HL-60/S4 treated with phorbol 12-myristate 13-acetate at 8.2 ng/mL for 4 days and 3 days (cell line): ENCODE measurements around the gene SERF1B.
"Not testable (repeated sequence)": the region's sequence is repeated elsewhere in the genome, so short reads cannot be mapped to it uniquely, and the experiment has no call there.

Experiments
- in situ Hi-C: fragments of 300-500 bp; cut with MboI; formaldehyde crosslinking; loops from 2 replicates; pipeline ENCODE4 v1.15.0; 2022; ENCODE audit warnings: low sequenced_read_pairs

Gene SERF1B

DNA sequence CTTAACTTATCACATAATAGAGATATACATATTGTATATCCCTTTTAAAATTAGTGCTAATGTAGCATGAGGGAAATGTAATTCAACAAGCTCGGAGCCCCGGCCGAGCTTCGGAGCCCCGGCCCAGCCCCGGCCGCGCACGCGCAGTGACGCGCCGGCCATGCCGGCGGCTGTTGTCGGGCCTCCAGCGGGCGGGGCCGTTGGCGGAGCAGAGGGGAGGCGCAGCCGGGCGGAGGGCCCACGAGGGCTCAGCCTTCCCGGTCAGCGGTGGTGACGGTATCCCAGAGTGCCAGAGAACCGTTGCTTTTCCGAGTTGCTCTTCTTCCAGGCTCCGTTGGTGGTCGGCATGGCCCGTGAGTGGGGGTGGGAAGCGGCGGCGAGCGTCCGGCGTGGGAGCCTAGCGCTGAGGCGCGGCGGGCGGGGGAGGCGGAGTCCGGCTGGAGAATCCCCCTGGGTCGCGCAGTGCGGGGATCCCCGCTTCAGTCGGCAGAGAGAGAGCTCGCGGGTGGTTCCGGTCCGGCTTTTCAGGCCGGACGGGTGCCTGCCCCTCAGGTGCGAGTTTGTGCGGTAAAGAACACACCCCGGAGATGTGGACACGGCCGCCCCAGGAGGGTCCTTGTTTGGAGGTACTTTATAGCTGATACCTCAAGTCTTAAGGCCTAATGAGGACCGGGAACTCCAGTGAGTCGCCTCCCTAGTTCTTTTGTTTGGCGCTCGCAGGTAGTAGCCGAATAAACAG, at the start of gene SERF1B:
SERF1B (plus strand) TSS at position 146 of the 739 bp plus-strand sequence; CDS start at position 347, 201 bp downstream.
- in situ Hi-C loops = not testable (repeated sequence)

DNA sequence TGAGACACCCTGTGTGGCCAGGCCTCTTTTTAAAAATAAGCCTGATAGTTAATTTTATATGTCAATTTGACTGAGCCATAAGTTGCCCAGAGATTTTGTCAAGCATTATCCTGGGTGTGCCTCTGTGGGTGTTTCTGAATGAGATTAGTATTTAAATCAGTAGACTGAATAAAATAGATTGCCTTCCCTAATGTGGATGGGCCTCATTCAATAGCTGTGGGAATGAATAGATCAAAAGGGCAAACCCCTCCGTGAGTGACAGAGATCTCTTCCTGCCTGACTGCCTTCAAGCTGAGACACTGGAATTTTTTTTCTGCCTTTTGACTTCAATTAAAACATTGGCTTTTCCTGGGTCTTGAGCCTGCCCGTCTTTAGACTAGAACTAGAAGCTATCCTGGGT, 33.3 kb upstream of the SERF1B start:
- in situ Hi-C loops = not testable (repeated sequence)

DNA sequence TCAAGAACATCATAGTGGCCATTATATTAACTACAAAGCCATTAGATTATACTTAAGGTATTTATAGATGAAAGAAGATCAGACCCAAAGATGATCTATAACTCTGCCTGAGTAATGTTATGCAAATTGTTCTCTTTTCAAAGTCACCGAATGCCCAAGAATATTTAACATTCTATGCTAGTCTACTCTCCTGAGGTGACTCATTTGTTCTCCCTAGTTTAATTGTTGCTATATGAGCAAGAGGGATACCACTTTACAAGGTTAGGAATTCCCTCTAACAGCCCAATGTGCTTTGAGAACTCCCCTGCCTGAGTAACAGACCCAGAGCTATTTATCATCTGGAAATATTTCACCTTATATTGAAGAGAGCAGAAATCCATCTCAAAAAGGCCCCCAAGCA, 29.5 kb upstream of the SERF1B start:
- in situ Hi-C loops = not testable (repeated sequence)

DNA sequence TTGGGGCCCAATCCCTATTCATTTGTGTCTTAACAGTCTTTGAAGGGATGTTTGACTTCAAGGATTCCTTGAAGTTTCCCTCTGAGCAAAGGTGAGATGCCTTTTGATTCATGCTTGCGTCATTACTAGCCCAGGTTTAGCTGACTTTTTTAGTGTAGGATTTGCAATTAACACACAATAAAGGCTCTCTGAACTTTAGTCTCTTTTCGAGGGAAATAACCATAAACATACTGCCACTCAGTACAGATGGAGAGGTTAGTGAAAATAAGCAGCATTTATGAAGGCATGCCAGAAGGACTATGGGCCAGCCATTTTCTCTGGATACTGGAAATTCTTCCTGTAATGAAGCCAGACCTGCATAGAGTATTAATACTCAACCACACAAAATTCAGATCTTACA, 4.4 kb upstream of the SERF1B start:
- in situ Hi-C loops = not testable (repeated sequence)

DNA sequence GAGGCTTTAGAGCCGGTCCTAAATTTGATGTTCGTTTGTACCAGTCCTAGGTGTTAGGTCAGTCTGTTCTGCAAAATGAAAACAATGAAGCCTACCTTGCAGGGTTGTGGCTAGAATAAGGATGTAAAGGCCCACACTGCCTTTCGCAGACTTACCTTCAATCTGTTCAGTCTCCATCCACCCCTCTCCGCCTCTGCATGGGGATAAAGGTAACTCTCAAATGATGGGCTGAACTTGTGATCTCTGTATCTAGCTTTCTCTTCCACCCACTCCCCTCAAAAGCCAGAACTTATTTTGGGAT, 744 bp downstream of the SERF1B start:
- in situ Hi-C loops = not testable (repeated sequence)

DNA sequence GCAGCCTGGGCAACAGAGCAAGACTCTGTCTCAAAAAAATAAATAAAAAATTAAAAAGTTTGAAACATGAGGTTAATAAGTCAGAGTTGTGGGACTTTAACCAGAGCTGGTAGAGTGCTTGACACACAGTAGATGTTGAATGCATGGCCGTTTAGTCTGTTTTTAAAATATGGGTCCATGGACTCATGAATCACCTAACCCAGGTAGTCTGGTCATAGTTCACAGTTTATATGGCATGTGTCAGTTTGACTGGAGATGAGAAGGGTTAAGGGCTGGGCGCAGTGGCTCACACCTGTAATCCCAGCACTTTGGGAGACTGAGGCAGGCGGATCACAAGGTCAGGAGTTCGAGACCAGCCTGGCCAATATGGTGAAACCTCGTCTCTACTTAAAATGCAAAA, 6.2 kb downstream of the SERF1B start:
- in situ Hi-C loops = not testable (repeated sequence)

DNA sequence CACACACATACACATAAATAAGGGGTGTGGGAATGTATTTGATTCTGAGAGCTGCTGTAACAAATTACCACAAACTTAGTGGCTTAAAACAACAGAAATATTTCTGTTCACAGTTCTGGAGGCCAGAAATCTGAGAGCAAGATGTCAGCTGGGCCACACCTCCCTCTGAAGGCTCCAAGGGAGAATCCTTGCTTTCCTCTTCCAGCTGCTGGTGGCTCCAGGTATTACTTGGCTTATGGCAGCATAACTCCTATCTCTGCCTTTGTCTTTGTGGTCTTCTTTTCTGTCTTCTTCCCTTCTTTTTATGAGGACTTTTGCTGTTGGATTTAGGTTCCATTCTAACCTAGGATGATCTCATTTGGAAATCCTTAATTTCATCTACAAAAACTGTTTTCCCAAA, 16.4 kb downstream of the SERF1B start:
- in situ Hi-C loops = not testable (repeated sequence)

DNA sequence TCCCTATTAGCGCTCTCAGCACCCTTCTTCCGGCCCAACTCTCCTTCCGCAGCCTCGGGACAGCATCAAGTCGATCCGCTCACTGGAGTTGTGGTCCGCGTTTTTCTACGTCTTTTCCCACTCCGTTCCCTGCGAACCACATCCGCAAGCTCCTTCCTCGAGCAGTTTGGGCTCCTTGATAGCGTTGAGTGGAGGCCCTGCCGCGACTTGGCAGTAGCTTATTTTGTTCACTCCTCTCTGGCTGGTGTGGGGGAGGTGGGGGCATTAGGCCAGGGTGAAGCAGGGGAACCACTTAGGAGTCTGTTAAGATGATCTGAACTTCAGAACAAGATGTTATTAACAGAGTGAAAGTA, 24.7 kb downstream of the SERF1B start:
- in situ Hi-C loops = not testable (repeated sequence)

DNA sequence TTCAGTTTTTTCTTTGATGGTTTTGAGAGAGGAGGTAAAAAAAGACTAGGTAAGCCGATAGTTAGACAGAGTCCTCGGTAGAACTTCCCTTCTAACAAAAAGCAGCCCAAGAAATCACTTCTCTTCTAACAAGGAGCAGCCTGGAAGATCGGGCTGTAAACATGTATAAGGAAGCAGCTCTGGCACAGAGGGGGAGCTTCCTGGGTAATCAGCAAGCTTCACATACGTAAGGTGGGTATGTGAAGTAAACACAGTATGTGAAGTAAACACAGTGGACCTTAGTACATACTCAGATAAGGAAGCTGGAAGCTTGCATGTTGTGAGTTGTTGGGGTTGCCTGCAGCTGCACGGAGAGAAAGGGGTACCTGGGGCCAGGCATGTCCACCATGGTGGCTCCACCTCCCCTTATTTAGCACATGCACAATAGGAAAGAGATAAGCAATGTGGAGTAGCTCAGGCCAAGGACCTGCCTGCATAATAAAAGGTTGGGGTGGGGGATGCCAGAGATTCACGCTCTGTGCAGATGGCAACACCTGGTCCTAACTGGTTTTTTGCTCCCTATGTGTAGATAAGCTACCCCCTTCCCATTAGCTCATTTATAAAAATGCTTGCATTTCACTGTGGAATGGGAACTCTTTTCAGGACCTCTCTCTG, 31.4 kb downstream of the SERF1B start:
- in situ Hi-C loops = not testable (repeated sequence)

DNA sequence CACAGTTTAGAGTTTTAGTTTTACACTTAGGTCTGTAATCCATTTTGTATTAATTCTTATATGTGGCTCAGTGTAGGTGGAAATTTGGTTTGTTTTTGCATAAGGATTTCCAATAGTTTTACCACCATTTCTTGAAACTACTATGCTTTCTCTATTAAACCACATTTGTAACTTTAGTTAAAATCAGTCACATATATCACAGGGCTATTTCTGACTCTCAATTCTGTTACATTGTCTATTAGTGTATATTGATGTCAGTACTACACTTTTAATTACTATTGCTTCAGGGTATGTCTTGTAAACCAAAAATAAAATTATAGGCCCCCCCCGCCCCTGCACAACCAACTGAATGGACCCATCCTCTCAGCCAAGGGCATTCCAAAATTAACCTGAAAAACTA, 32.1 kb downstream of the SERF1B start:
- in situ Hi-C loops = not testable (repeated sequence)

DNA sequence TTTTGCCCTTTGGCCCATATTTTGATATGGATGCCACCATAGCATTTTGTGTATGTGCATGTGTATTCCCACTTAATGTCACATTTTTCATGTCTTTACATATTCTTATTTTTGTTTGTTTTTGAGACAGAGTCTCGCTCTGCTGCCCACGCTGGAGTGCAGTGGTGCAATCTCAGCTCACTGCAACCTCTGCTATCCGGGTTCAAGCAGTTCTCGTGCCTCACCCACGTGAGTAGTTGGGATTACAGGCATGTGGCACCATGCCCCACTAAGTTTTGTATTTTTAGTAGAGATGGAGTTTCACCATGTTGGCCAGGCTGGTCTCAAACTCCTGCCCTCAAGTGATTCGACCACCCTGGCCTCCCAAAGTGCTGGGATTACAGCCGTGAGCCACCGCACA, 52.6 kb downstream of the SERF1B start:
- in situ Hi-C loops = not testable (repeated sequence)

DNA sequence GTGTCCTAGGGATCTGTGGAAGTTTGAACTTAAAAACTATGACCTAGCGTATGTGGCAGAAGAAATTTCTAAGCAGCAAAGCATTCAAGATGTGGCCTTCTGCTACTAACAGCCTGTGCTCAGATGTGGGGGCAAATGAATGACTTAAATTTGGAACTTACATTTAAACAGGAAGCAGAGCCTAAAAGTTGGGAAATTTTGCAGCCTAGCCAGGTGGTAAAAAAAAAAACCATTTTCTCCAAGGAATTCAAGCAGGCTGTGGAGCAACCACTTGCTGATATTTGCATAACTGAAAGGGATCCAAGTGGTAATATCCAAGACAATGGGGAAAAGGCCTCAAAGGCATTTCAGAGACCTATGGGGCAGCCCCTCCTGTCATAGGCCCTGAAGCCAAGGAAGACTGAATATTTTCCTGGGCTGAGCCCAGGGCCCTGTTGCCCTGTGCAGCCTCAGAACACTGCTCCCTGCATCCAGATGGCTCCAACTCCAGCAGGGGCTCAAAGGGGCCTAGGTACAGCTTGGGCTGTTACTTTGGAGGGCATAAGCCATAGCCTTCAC, 63.9 kb downstream of the SERF1B start:
- in situ Hi-C loops = not testable (repeated sequence)

DNA sequence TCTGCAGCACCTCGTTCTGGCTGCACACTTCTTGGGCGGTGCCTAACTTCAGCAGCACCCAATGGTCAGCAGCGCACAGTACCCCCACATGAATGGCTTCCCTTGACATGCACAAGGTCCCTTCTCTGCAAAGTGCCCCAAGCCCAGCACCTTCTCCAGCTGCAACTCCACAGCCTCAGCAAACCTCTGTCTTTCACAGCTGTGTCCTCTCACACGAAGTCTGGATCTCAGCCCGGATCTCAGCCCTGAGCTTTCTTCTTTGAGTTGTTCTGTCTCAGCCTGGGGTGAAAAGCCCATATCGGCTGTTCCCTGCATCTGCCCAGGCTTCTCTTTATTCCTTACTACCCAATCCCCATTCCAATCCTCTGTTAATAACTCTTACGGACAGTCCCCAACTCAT, 66.7 kb downstream of the SERF1B start:
- in situ Hi-C loops = not testable (repeated sequence)
